K562 (cell line): Measurements from ENCODE around the gene EFHB. TPM values are rescaled to one million over a fixed set of nuclear protein-coding genes. Genes with fewer than 3 reads are reported as not detected.

ENCODE experiments used
- CBX5 ChIP-seq: IDR thresholded peaks from 2 replicates; pipeline ENCODE4 v1.6.1; 2014; ENCODE audit warnings: low read depth, borderline replicate concordance
- CCNT2 ChIP-seq: IDR thresholded peaks from 2 replicates; pipeline ENCODE4 v1.6.1; 2011; ENCODE audit warnings: borderline replicate concordance, low read depth, mild to moderate bottlenecking, moderate library complexity, mixed read lengths, low read length; ENCODE audit not compliant: insufficient read length; ENCODE audit errors: extremely low read depth
- E2F4 ChIP-seq: sonication (generic); formaldehyde crosslinking; IDR thresholded peaks from 2 replicates; pipeline ENCODE4 v1.8.0; 2022; ENCODE audit warnings: mild to moderate bottlenecking, low read depth, missing genetic modification reagents
- MGA ChIP-seq: fragments of 450-650 bp; IDR thresholded peaks from 2 replicates; pipeline ENCODE4 v1.6.1; 2016; ENCODE audit warnings: mild to moderate bottlenecking, moderate library complexity
- NR3C1 ChIP-seq: sonication (generic); formaldehyde crosslinking; IDR thresholded peaks from 2 replicates; pipeline ENCODE4 v1.8.1; 2022; ENCODE audit warnings: missing genetic modification reagents
- RAD51 ChIP-seq: fragments of 450-650 bp; IDR thresholded peaks from 2 replicates; pipeline ENCODE4 v1.7.1; 2016; ENCODE audit warnings: low read depth, mild to moderate bottlenecking, borderline replicate concordance
- SP1 ChIP-seq: sonication (generic); formaldehyde crosslinking; IDR thresholded peaks from 2 replicates; pipeline ENCODE4 v1.8.1; 2022; ENCODE audit warnings: mild to moderate bottlenecking, missing genetic modification reagents
- THRAP3 ChIP-seq: fragments of 450-650 bp; IDR thresholded peaks from 2 replicates; pipeline ENCODE4 v1.6.1; 2016; ENCODE audit warnings: mild to moderate bottlenecking, inconsistent platforms, borderline replicate concordance
- ZC3H4 ChIP-seq: sonication (generic); formaldehyde crosslinking; IDR thresholded peaks from 2 replicates; pipeline ENCODE4 v1.9.0; 2021; ENCODE audit warnings: missing genetic modification reagents, borderline replicate concordance
- ZNF408 ChIP-seq: fragments of 250-450 bp; sonication (Bioruptor Pico); IDR thresholded peaks from 2 replicates; pipeline ENCODE4 v1.4.0; 2020; ENCODE audit warnings: low read depth, mild to moderate bottlenecking, moderate library complexity
- polyA plus RNA-seq, 8 experiments: library from polyadenylated mRNA; depleted of rRNA in 4 of 8; stranded (reverse) in 5 of 8; unstranded in 3 of 8; fragments of >200 nt; fragmentation: Nextera tagmentation in 2 of 8; fragmentation: Illumina TruSeq in 1 of 8; extraction: Ambion mirVana in 2 of 8; extraction: Trizol in 1 of 8; gene quantifications; 2 replicates each; pipeline versions ENCODE4 v1.2.1 to v1.2.3, GENCODE V29; 2011 to 2014; ENCODE audit warnings: inconsistent platforms in 1 of 8, missing spikeins in 1 of 8
- total RNA-seq, 7 experiments: library from RNA; depleted of rRNA in 6 of 7; stranded (reverse); fragments of >200 nt in 6 of 7; fragmentation: Illumina TruSeq in 2 of 7; extraction: Trizol in 2 of 7; gene quantifications; 2 replicates each; pipeline versions ENCODE4 v1.2.1 to v1.2.3, GENCODE V29; 2011 to 2021; ENCODE audit warnings: low replicate concordance in 1 of 7
- TF ChIP-seq, protein P1 (sequence below): IDR thresholded peaks from 2 replicates; pipeline ENCODE4 v1.6.1; 2011; ENCODE audit warnings: borderline replicate concordance, low read depth, mild to moderate bottlenecking, moderate library complexity, low read length; ENCODE audit not compliant: insufficient read depth, poor library complexity, severe bottlenecking

The EFHB gene
- total and polyA plus RNA-seq, 9 of the 15 experiments (the other 6 are each of a cell fraction or from before 2014, with no cell fraction given) = 1.5 to 4.0 (median 1.8) TPM

DNA sequence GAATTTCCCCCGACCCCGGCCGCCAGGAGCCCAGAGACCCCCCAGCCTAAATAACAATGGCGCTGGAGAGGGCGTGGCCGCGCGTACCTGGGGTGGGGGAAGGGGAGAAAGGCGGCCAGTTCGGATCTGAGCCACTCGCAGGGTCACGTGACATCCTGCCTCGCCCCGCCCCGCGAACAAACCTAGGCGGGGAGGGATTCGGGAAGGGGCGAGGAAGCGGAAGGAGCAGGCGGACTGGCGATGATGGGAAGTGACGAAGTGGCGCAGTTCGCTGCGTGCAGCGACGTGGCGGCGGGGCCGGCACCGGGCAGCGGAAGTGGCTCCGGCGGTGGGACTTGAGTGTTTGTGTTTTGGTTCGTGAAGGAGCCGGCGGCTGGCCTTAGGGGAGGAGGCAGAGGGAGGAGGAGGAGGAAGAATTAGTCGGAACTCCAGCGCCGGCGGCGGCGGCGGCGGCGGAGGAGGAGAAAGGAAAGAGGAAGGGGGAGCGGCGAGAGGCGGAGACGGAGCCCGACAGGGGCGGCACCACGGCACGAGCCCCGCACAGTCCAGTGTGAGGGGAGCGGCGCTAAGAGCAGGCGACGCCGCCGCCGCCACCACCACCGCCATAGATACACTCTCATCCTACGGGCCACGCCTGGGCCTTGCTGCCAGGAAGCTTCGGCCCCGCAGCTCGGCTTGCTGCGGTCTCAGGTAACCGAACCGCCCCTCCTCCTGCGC is 13.0 kb upstream of the EFHB start, which contains the start of gene RAB5A (continued):
- TF ChIP-seq MGA (peak; percentile 75), E2F4 (CRISPR knock-in tag) (peak; percentile 43), CCNT2 (peak; percentile 67), ZNF408 (CRISPR knock-in tag) (no peak), RAD51 (peak; percentile 100), CBX5 (0 out of 2 replicates have a peak, but pooled peaks have one; percentile 7), THRAP3 (no peak), ZC3H4 (no peak), NR3C1 (CRISPR knock-in tag) (no peak), SP1 (CRISPR knock-in tag) (peak; percentile 93)
- TF ChIP-seq, protein P1, sequence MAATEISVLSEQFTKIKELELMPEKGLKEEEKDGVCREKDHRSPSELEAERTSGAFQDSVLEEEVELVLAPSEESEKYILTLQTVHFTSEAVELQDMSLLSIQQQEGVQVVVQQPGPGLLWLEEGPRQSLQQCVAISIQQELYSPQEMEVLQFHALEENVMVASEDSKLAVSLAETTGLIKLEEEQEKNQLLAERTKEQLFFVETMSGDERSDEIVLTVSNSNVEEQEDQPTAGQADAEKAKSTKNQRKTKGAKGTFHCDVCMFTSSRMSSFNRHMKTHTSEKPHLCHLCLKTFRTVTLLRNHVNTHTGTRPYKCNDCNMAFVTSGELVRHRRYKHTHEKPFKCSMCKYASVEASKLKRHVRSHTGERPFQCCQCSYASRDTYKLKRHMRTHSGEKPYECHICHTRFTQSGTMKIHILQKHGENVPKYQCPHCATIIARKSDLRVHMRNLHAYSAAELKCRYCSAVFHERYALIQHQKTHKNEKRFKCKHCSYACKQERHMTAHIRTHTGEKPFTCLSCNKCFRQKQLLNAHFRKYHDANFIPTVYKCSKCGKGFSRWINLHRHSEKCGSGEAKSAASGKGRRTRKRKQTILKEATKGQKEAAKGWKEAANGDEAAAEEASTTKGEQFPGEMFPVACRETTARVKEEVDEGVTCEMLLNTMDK = no peak
